PC-3 (cell line): Measurements from ENCODE around the gene LLPH.

Experiments used
- EZH2phosphoT487 ChIP-seq: fragments of 300-600 bp; sonication (generic); IDR thresholded peaks from 2 replicates; pipeline ENCODE4 v1.6.1; 2018; ENCODE audit warnings: mild to moderate bottlenecking, antibody characterized with exemption, low read length, borderline replicate concordance
- TF ChIP-seq, protein P1 (sequence below): fragments of 300-600 bp; sonication (generic); conservative IDR thresholded peaks from 2 replicates; pipeline ENCODE4 v1.5.1; 2017; ENCODE audit warnings: antibody characterized with exemption, low read depth, mild to moderate bottlenecking, low read length

DNA sequence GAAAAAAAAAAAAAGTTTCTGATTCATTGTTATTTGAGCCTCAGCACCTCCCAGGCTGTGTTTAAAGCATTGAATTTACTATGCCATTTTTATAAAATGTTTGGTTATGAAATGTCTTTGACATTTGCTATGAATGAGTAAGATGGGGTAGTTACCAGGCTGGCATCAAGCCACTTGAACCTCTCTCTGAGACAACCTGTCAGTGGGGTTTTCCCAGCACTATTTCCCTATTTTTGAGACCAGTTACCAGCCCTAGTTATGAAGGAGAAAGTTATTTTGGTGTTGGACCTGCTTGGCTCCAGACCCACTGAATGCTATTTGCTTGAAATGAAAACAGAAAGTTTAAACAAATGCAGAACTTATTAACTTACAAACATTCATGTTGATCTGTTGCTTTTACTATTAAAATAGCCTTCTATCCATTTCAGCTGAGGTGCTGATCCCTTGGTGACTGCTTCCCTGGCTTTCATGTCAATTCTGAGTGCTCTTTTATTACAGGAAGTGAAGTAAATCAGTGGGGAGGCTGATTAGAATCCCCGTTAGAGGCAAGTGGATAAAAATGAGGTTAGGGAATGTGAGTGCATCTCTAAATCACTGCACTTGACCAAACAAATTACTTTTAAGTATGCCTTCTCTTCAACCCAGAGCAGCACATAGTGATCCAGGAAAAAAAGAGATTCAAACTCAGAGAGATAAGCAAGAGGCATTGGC lies 37.8 kb downstream of the LLPH start:
- TF ChIP-seq, protein P1, sequence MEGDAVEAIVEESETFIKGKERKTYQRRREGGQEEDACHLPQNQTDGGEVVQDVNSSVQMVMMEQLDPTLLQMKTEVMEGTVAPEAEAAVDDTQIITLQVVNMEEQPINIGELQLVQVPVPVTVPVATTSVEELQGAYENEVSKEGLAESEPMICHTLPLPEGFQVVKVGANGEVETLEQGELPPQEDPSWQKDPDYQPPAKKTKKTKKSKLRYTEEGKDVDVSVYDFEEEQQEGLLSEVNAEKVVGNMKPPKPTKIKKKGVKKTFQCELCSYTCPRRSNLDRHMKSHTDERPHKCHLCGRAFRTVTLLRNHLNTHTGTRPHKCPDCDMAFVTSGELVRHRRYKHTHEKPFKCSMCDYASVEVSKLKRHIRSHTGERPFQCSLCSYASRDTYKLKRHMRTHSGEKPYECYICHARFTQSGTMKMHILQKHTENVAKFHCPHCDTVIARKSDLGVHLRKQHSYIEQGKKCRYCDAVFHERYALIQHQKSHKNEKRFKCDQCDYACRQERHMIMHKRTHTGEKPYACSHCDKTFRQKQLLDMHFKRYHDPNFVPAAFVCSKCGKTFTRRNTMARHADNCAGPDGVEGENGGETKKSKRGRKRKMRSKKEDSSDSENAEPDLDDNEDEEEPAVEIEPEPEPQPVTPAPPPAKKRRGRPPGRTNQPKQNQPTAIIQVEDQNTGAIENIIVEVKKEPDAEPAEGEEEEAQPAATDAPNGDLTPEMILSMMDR: no peak
- no peak for TF ChIP-seq EZH2phosphoT487
